Ureter (tissue), 1 donor: Measurements from ENCODE around the gene GRM7. TPM values are rescaled to one million over a fixed set of nuclear protein-coding genes. Genes with fewer than 3 reads are reported as not detected.

Experiments used
- DNase-seq: peaks from one replicate; pipeline ENCODE4 v3.0.0-alpha.2; 2020; ENCODE audit warnings: low spot score
- total RNA-seq: library from RNA; stranded (reverse); gene quantifications from one replicate; pipeline ENCODE4 v1.2.4, GENCODE V29; 2023
- donor health status: DM: yes; HTN: yes; CAD: no.

GRM7 gene
- total RNA-seq, 1 donor from 2014 or later: 0.86 TPM

GRCh38 chr3:7504886-7505775 lies 644.2 kb downstream of the GRM7 start:
- DNase-seq: no peak

DNA sequence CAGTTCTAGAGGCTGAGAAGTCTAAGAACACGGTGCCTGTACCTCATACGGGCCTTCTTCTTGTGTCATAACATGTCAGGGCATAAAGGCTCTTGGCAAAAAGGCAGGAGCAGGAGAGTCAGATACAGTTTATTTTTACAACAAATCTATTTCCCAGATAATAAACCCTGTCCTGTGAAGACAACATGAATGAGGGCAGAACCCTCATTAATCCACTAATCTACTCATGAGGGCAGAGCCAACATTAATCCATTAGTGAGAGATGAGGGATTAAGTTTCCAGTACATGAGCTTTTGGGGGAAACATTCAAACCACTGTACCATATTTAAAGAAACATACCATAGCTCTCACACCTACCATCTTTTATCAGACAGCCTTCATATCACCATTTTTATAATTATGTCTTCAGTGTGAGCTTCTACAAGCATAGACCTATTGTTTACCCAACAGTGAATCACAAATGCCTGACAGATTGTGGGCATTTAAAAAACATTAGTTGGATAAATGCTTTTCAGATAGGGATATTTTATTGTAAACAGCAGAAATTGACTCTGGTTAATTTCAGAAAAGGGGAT lies 645.8 kb downstream of the GRM7 start:
- DNase-seq: no peak

DNA sequence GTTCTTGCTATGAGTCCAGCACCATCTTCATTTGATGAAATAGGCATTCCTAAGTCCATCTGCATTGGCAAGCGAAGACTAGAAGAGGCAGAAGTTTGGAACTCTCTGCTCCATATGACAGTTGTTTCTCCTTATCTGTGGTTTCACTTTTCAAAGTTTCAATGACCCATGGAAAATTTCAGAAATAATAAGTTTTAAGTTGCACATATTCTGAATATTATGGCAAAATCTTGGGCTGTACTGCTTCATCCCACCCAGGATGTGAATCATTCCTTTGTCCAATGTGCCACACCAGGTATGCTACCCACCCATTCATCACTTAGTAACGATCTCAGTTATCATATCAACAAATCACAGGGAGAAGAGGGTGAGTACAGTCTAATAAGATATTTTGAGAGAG lies 647.9 kb downstream of the GRM7 start:
- DNase-seq: no peak

DNA sequence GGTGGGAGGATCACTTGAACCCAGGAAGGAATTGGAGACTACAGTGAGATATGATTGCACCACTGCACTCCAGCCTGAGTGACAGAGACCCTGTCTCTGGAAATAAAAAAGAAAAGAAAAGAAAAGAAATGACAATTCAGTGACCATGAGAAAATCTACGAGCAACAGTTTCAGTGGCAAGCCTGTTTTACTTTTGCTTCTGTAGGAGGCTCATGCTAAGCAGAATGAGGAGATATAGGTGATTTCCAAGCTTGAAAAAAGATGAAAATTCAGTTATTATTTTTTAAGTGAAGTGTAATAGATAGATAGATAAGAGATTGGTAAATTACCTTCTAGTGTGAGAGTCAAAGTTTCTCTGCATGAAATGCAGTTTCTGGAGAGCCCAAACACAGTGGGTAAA lies 651.1 kb downstream of the GRM7 start:
- no peak for DNase-seq

DNA sequence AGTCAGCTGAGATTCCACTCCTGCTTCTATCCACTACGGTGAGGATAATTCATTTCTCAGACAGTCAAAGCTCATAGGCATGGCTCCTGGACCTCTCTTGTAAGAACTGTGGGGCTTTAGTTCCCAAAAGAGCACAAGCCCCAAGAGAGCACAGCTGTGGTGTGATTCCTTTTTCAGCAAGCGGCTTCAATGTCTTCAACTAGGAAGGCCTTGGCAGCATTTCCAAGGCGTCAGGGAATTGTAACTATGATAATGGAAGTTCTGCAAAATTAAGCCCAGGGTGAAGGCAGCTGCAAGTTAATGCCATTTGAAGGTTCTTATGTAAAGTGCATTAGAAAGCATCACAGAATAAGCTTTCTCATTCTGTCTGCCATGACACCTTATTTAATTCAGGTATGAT lies 657.1 kb downstream of the GRM7 start:
- no peak for DNase-seq

DNA sequence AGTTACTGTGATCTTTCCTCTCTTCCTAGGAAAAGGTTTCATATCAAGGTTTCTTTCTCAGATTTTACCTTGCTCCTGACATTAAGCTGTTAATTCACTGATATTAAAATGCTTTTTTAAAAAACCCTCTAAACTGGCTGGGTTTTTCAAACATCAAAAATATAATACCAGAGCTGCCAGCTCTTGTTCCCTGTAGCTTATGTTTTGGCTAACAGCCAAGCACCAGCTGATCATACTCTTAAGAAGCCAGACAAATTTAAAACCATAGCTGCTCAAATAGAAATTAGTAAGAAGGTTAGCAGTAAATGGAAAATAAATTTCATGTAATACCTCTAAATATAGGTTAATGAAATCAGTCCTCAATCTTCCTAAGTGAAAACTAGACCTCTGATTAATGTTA lies 657.5 kb downstream of the GRM7 start:
- DNase-seq: no peak

- no peak for DNase-seq
Observed at GRCh38 chr3:7520059-7520458, 659.1 kb downstream of the GRM7 start.

- DNase-seq: no peak
Observed at GRCh38 chr3:7520593-7520992, 659.7 kb downstream of the GRM7 start.

- DNase-seq: no peak
Observed at GRCh38 chr3:7536510-7536909, 675.6 kb downstream of the GRM7 start.

DNA sequence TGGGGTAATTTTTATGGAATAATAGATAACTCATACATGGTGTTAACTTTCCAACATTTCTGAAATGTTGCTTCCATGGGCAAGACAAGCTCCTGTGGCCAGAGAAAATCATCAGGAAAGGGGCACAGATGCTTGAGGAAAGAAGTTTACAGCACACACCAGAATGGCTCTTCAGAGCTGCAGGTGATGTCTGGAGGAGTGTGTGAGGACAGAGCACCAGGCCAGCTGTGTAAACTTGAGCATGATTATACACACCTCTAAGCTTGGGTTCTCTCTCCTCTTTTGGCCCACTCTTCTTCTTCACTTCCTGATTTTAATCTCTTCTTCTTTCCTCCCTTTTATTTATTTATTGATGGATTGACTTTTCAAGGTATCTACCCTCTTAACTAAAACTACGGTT lies 676.0 kb downstream of the GRM7 start:
- no peak for DNase-seq

GRCh38 chr3:7543294-7543880 lies 682.5 kb downstream of the GRM7 start:
- DNase-seq: no peak

DNA sequence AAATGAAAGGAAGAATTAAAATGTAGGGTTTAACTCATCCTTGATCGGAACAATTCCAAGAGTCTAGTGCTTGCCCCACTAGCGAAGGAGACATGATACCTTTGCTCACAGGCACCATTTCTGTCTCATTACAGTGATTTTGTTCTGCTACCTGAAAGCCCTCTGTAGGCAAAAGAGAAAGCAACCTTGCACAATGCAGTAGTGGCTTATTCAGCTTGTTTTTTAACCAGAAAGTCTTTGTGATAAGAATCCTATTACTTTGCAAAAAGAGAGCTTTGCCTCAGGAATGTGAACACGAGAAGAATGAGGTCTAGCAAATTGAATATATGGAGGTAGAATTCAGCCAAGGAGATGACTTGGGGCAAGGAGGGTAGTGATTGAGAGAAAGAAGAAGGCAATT lies 684.4 kb downstream of the GRM7 start:
- no peak for DNase-seq

GRCh38 chr3:7546253-7546652 lies 685.3 kb downstream of the GRM7 start:
- DNase-seq: no peak

GRCh38 chr3:7547826-7548225 lies 686.9 kb downstream of the GRM7 start:
- DNase-seq: no peak

GRCh38 chr3:7562892-7563291 lies 702.0 kb downstream of the GRM7 start:
- no peak for DNase-seq

- no peak for DNase-seq
Observed at GRCh38 chr3:7565574-7565973, 704.7 kb downstream of the GRM7 start.

- DNase-seq: no peak
Observed at GRCh38 chr3:7567160-7567559, 706.2 kb downstream of the GRM7 start.

DNA sequence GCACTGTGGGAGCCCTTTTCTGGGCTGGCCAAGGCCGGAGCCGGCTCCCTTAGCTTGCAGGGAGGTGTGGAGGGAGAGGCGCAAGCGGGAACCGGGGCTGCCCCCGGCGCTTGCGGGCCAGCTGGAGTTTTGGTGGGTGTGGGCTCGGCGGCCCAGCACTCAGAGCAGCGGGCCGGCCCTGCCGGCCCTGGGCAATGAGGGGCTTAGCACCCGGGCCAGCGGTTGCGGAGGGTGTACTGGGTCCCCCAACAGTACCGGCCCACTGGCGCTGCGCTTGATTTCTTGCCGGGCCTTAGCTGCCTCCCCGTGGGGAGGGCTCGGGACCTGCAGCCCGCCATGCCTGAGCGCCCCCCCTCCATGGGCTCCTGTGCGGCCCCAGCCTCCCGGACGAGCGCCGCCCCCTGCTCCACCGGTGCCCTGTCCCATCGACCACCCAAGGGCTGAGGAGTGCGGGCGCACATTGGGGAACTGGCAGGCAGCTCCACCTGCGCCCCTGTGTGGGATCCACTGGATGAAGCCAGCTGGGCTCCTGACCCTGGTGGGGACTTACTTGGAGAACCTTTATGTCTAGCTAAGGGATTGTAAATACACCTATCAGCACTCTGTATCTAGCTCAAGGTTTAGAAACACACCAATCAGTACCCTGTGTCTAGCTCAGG lies 707.7 kb downstream of the GRM7 start:
- no peak for DNase-seq

GRCh38 chr3:7573330-7573729 lies 712.4 kb downstream of the GRM7 start:
- no peak for DNase-seq

- DNase-seq: no peak
Observed at GRCh38 chr3:7574435-7574834, 713.5 kb downstream of the GRM7 start.

DNA sequence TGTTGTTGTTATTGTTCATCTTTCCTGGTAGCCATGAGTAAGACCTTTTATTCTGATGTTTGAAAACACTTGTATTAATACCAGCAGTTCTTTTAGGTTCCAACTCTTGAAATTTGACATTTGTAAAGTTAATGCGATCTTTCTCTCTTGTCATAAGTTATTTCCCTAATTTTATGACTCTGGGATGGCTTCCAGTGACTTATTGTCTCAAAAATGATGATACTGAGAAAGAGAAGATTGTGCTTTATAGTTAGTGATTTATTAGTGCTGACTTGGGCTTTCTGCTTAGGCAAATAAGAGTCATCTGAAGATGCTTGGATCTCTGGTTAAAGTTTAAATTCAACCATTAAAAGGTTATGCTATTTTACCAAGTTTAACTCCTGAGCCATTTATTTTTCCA lies 715.2 kb downstream of the GRM7 start:
- DNase-seq: no peak

GRCh38 chr3:7576506-7576905 lies 715.6 kb downstream of the GRM7 start:
- DNase-seq: no peak

DNA sequence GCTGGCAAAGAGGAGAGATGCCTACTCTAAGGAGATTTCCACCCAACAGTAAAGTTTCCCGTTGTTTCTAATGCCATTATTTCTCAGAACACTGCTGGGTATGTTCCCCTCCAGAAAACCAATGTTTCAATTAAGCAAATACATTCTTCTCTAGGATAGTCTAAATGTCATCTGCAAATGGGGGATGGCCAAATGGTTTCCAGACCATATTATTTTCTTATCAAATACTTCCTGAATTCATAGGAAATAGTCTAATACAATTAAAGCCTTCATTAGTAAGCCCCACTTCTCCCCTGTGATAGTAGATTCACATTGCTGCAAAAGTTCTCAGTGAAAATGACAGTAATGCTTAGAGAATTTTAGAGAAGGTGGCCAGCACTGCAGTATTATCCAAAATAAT lies 716.6 kb downstream of the GRM7 start:
- no peak for DNase-seq
